ENCODE results near the gene CD58.

The CD58 gene

DNA sequence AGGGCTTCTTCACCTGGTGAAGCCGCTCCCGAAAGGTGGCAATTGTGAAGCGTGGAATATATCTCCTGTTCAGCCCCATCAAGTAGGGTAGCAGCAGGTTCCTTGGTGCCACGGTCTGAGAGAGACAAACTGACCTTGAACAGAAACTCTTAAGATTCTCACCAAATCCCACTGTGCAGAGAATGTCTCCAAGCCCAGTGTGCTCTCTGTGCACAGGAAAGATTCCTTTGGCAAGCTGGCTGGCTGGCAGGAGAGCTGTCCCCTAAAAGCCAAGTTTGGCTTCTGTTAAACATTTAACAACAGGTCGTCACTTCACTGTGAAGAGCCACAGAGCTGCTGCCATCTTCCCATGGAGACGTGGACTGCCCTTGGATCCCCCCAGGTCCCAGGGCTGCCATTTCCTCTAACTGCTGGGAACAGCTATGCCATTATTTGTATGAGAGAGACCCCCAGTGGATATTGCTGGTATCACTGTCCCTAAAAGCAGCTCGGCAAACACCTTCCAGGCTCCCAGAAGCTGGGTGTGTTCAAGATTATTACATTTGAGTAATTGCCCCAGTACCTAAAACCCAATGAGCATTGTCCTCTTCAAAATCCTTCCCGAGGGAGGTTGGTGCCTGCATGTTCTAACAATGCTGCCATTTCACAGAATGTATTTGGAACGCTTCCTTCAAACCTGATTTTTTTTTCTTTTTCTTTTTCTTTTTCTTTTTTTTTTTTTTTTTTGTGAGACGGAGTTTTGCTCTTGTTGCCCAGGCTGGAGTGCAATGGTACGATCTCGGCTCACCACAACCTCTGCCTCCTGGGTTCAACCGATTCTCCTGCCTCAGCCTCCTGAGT, 71.8 kb downstream of the CD58 start:
- Mint-ChIP-seq H3K36me3 (ENCODE audit: low read depth) (no peaks in the 10 kb centered on the region), H3K4me1 (peaks cover 31% of the 10 kb centered on the region), H3K27ac (no peak overlapping the region), H3K27me3 (ENCODE audit: low read depth, poor library complexity) (peaks cover 4% of the 10 kb centered on the region), H3K4me3 (no peak overlapping the region), H3K9me3 (no peaks in the 10 kb centered on the region)
- TF ChIP-seq, protein P1, sequence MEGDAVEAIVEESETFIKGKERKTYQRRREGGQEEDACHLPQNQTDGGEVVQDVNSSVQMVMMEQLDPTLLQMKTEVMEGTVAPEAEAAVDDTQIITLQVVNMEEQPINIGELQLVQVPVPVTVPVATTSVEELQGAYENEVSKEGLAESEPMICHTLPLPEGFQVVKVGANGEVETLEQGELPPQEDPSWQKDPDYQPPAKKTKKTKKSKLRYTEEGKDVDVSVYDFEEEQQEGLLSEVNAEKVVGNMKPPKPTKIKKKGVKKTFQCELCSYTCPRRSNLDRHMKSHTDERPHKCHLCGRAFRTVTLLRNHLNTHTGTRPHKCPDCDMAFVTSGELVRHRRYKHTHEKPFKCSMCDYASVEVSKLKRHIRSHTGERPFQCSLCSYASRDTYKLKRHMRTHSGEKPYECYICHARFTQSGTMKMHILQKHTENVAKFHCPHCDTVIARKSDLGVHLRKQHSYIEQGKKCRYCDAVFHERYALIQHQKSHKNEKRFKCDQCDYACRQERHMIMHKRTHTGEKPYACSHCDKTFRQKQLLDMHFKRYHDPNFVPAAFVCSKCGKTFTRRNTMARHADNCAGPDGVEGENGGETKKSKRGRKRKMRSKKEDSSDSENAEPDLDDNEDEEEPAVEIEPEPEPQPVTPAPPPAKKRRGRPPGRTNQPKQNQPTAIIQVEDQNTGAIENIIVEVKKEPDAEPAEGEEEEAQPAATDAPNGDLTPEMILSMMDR (IDR thresholded peaks at IDR 0.05): peak; percentile 91
- peak; percentile 70 for DNase-seq

DNA sequence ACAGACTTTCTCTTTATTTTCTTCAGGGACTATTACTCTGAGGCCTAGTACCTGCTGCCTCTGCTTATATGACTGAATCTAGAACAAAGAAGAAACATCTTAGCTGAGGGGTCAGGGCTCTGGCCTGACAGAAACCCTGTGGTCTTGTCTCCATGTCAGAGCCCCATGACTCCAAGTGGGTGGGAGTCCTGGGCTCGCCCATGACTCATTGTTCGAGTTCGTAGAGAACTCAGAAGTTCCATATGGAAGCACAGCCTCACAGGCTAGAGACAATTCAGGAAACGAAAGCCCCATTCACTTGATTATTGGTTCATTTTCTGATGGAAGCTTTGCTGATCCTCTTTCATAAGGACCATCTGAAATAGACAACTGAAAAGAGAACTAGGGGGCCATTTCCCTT, 73.2 kb downstream of the CD58 start:
- Mint-ChIP-seq H3K4me1 (peaks cover 39% of the 10 kb centered on the region), H3K9me3 (no peaks in the 10 kb centered on the region), H3K27me3 (ENCODE audit: low read depth, poor library complexity) (peaks cover 4% of the 10 kb centered on the region), H3K36me3 (ENCODE audit: low read depth) (no peaks in the 10 kb centered on the region), H3K27ac (no peak overlapping the region), H3K4me3 (no peak overlapping the region)
- no peak for DNase-seq
- TF ChIP-seq, protein P1 (IDR thresholded peaks at IDR 0.05): no peak

DNA sequence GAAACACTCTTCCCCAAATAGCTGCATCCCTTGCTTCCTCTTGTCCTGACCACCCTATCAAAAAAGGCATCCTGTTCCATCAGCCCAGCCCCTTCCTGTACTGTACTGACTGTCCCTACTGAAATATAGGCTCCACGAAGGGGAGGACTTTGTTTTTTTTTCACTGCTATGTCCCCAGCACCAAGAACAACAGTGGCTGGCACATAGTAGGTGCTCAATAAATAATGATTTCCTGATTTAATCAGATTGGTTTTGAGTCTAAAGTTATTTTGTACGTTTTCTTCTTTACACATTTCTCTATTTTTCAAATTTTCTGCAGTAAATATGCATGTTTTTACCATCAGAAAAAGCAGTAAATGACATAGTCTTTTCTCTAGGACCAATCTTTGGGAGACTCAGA, 73.9 kb downstream of the CD58 start:
- TF ChIP-seq, protein P1 (IDR thresholded peaks at IDR 0.05): no peak
- DNase-seq: no peak
- Mint-ChIP-seq H3K27ac (no peak overlapping the region), H3K36me3 (ENCODE audit: low read depth) (no peaks in the 10 kb centered on the region), H3K27me3 (ENCODE audit: low read depth, poor library complexity) (peaks cover 4% of the 10 kb centered on the region), H3K4me1 (peaks cover 47% of the 10 kb centered on the region), H3K9me3 (no peaks in the 10 kb centered on the region), H3K4me3 (no peak overlapping the region)

DNA sequence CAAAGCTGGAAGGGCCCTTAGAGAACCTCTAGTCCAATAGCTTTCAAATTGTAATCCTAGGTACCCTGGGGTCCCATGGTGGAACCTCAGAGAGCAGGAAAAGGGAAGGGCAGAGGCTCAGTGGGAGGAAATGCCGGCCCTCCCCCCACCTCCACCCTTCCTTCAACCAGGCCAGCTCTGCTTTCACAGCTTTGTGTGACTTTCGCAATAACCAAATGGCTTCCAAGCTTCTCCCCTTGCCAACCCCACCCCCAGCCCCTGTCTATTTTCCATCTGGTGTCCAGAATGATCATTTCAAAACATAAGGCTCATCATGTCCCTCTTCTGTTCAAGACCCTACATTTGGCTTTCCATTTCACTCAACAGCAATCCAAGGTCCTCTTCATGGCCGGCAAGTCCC, 74.4 kb downstream of the CD58 start:
- Mint-ChIP-seq H3K27ac (no peak overlapping the region), H3K27me3 (ENCODE audit: low read depth, poor library complexity) (peaks cover 4% of the 10 kb centered on the region), H3K4me1 (peaks cover 50% of the 10 kb centered on the region), H3K9me3 (no peaks in the 10 kb centered on the region), H3K4me3 (no peak overlapping the region), H3K36me3 (ENCODE audit: low read depth) (no peaks in the 10 kb centered on the region)
- TF ChIP-seq, protein P1 (IDR thresholded peaks at IDR 0.05): no peak
- DNase-seq: no peak

DNA sequence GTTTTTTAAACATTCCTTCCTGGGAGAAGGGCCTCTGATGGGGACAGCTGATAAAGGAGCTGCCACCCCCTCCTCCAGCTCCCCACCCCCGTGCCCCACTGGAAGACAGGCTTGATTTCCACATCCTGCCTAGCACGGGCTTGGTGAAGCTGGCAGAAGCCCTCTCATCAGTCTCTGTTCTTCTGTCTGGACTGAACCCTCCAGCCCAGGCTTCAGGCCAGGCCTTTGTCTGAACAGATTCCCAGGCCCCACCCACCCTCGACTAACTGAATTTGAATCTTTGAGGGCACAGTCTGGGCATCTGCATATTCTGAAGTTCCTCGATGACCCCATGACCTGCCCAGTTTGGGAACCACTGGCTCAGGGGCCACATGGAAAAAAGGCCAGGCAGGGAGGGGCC, 75.3 kb downstream of the CD58 start:
- TF ChIP-seq, protein P1 (IDR thresholded peaks at IDR 0.05): no peak
- H3K27ac Mint-ChIP-seq: no peak overlapping the region
- H3K4me3 Mint-ChIP-seq: no peak overlapping the region
- peaks cover 4% of the 10 kb centered on the region for H3K27me3 Mint-ChIP-seq (ENCODE audit: low read depth, poor library complexity)
- H3K36me3 Mint-ChIP-seq (ENCODE audit: low read depth): no peaks in the 10 kb centered on the region
- H3K4me1 Mint-ChIP-seq: peaks cover 50% of the 10 kb centered on the region
- no peak for DNase-seq
- no peaks in the 10 kb centered on the region for H3K9me3 Mint-ChIP-seq

DNA sequence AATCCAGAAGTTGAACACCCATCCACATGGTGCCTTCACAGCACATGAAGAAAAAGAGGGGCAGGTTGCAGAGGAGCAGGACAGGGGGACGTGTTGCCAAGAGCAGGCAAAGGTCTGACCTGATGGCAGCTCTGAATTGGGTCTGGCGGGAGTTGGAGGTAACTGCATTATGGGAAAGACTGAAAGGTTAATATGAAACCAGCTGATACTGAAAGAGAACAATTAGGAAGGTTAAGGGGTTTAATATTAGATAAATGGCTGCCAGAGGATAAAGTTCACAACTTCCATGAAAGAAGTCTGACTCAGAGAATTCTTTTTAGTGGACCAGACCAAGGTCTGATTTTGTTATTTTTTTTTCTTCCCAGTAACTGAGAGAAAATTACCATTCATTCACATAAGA, 76.1 kb downstream of the CD58 start:
- TF ChIP-seq, protein P1 (IDR thresholded peaks at IDR 0.05): no peak
- no peaks in the 10 kb centered on the region for H3K36me3 Mint-ChIP-seq (ENCODE audit: low read depth)
- no peak for DNase-seq
- no peaks in the 10 kb centered on the region for H3K9me3 Mint-ChIP-seq
- H3K27ac Mint-ChIP-seq: no peak overlapping the region
- peaks cover 50% of the 10 kb centered on the region for H3K4me1 Mint-ChIP-seq
- peaks cover 4% of the 10 kb centered on the region for H3K27me3 Mint-ChIP-seq (ENCODE audit: low read depth, poor library complexity)
- H3K4me3 Mint-ChIP-seq: no peak overlapping the region
